Parathyroid adenoma (tissue), 2 donors: ENCODE measurements around the gene ORC6.

Source experiments
- H2AFZ ChIP-seq: fragments of 300-600 bp; sonication (generic); one replicate; pipeline ENCODE4 v1.7.0; 2017; ENCODE audit warnings: antibody characterized with exemption, mild to moderate bottlenecking
- H3K27ac ChIP-seq: fragments of 300-600 bp; sonication (generic); one replicate; pipeline ENCODE4 v1.7.0; 2017
- H3K27me3 ChIP-seq: fragments of 300-600 bp; sonication (generic); one replicate; pipeline ENCODE4 v1.7.0; 2017; ENCODE audit warnings: low read length; ENCODE audit not compliant: control insufficient read depth, insufficient read depth
- H3K36me3 ChIP-seq: fragments of 300-600 bp; sonication (generic); one replicate; pipeline ENCODE4 v1.7.0; 2017; ENCODE audit warnings: low read length; ENCODE audit not compliant: control insufficient read depth, insufficient read depth
- H3K4me1 ChIP-seq: fragments of 300-600 bp; sonication (generic); one replicate; pipeline ENCODE4 v1.7.0; 2017; ENCODE audit warnings: control low read depth
- H3K4me2 ChIP-seq: fragments of 300-600 bp; sonication (generic); one replicate; pipeline ENCODE4 v1.7.0; 2017; ENCODE audit warnings: low read length
- H3K4me3 ChIP-seq: fragments of 300-600 bp; sonication (generic); one replicate; pipeline ENCODE4 v1.7.0; 2017; ENCODE audit warnings: low read depth, low read length
- H3K79me2 ChIP-seq: fragments of 300-600 bp; sonication (generic); one replicate; pipeline ENCODE4 v1.7.0; 2017; ENCODE audit warnings: control low read depth
- H3K9ac ChIP-seq: fragments of 300-600 bp; sonication (generic); one replicate; pipeline ENCODE4 v1.7.0; 2017; ENCODE audit warnings: mild to moderate bottlenecking
- H3K9me3 ChIP-seq: fragments of 300-600 bp; sonication (generic); one replicate; pipeline ENCODE4 v1.7.0; 2017; ENCODE audit warnings: low read length; ENCODE audit not compliant: control insufficient read depth
- CTCF ChIP-seq: fragments of 300-600 bp; sonication (generic); IDR thresholded peaks from one replicate; pipeline ENCODE4 v1.7.0; 2017; ENCODE audit warnings: antibody characterized with exemption, mild to moderate bottlenecking
- donor health status: primary hyperparathyroidism.

The ORC6 gene

DNA sequence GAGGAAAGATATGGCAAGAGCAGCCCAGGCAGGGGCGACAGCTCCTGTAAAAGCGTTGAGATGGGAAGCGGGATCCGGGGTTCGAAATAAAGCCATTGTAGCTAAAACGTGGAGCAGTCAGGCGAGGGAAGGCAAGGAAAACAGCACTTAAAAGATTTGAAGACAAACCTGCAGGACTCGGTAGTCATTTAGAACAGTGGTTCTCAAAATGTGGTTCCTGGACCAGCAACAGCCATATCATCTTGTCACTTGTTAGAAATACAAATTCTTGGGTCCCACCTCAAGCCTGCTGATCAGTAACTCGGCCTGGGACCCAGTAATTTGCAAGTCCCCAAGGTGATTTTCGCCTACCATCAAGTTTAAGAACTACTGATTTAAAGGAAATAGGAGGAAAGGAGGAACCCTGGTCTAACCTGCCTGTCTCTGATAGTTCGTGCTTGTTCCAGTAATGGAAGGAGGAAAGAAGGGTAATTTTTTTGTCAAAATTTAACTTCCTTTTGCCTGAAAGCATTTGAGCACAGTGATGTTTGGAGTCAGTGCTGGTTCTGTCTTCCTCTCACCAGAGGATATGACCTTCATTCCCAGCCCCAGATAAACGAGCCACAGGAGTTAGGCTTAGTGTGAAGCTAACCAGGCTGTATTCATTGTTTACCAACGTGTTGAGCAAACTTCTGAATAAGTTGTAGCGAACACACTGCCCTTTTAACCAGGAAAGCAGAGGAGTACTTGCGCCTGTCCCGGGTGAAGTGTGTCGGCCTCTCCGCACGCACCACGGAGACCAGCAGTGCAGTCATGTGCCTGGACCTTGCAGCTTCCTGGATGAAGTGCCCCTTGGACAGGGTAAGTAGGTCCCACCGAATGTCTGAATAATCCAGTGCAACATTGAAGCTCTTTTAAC, 1.1 kb downstream of the ORC6 start:
- Histone ChIP-seq H3K36me3 (no peaks in the 10 kb centered on the region), H3K9ac (no peak overlapping the region), H3K27me3 (no peaks in the 10 kb centered on the region), H3K4me3 (peak overlapping the region; percentile 96), H3K9me3 (no peaks in the 10 kb centered on the region), H2AFZ (peak overlapping the region; percentile 63), H3K4me2 (peak overlapping the region; percentile 74), H3K27ac (peak overlapping the region; percentile 90), H3K4me1 (peaks cover 18% of the 10 kb centered on the region), H3K79me2 (peaks cover 24% of the 10 kb centered on the region)
- TF ChIP-seq CTCF: no peak

DNA sequence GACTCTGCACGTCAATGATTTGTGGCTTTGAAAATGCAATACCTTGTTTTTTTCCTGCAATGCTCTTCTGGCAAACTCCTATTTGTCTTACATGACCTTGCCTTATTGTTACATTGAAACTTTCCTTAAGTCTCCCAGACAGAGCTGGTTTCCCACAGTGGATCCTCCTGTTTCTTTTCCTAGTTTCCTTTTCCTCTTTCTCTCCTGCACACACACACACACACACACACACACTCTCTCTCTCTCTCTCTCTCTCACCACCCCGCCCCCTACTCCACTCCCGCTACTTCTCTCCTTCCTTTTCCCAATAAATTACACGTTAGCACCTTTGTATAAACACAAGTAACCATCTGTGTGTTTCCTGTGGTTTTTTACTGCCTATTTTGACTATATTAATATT, 2.3 kb downstream of the ORC6 start:
- Histone ChIP-seq H3K9me3 (no peaks in the 10 kb centered on the region), H3K36me3 (no peaks in the 10 kb centered on the region), H2AFZ (no peak overlapping the region), H3K4me1 (peaks cover 18% of the 10 kb centered on the region), H3K27ac (no peak overlapping the region), H3K27me3 (no peaks in the 10 kb centered on the region), H3K79me2 (peaks cover 17% of the 10 kb centered on the region), H3K4me3 (no peak overlapping the region), H3K9ac (no peak overlapping the region), H3K4me2 (no peak overlapping the region)
- TF ChIP-seq CTCF: no peak

- Histone ChIP-seq H3K9ac (no peak overlapping the region), H3K27me3 (no peaks in the 10 kb centered on the region), H3K27ac (no peak overlapping the region), H3K36me3 (no peaks in the 10 kb centered on the region), H3K4me1 (peaks cover 7% of the 10 kb centered on the region), H3K4me3 (no peak overlapping the region), H3K79me2 (no peaks in the 10 kb centered on the region), H2AFZ (no peak overlapping the region), H3K9me3 (no peaks in the 10 kb centered on the region), H3K4me2 (no peak overlapping the region)
- TF ChIP-seq CTCF: no peak
These were observed 4.1 kb downstream of the ORC6 start for GRCh38 chr16:46693598-46693997.

DNA sequence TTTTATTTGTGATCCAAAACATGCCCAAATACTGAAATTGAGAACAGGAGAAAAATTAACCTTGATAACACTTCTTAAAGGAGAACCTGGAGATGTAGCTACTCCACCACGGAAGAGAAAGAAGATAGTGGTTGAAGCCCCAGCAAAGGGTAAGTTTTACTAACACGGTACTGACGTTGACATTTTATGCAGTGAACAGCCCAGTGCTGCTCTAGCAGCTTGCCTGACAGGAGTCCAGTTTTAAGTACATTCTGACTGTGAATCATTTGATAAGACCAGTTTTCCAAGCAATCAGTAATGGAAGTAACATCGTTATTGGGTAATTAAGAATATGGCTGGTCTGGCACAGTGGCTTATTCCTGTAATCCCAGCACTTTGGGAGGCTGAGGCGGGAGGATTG, 6.5 kb downstream of the ORC6 start:
- no peak overlapping the region for H2AFZ ChIP-seq
- no peaks in the 10 kb centered on the region for H3K27me3 ChIP-seq
- no peak overlapping the region for H3K27ac ChIP-seq
- no peak for TF ChIP-seq CTCF
- H3K9me3 ChIP-seq: no peaks in the 10 kb centered on the region
- H3K36me3 ChIP-seq: no peaks in the 10 kb centered on the region
- H3K9ac ChIP-seq: no peak overlapping the region
- H3K4me1 ChIP-seq: peaks cover 2% of the 10 kb centered on the region
- H3K4me3 ChIP-seq: no peak overlapping the region
- no peaks in the 10 kb centered on the region for H3K79me2 ChIP-seq
- H3K4me2 ChIP-seq: no peak overlapping the region

DNA sequence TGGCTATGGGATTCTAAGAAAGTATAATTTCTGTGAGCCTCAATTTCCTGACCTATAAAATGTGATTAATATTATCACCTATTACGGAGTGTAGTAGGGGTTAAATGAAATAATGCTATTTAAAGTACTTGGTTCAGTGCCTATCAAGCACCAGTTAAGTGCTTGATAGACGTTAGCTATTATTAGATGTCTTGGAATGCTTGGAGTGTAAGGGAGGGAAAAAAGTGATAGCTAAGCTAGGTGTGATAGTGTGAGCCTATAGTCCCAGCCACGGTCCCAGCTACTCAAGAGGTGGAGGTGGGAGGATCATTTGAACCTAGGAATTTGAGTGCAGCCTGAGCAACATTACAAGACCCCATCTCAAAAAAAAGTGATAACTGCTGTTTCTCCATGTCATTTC, 7.5 kb downstream of the ORC6 start:
- Histone ChIP-seq H3K4me2 (no peak overlapping the region), H3K9me3 (no peaks in the 10 kb centered on the region), H3K4me3 (no peak overlapping the region), H2AFZ (no peak overlapping the region), H3K27ac (no peak overlapping the region), H3K79me2 (no peaks in the 10 kb centered on the region), H3K36me3 (no peaks in the 10 kb centered on the region), H3K4me1 (no peaks in the 10 kb centered on the region), H3K27me3 (no peaks in the 10 kb centered on the region), H3K9ac (no peak overlapping the region)
- TF ChIP-seq CTCF: no peak
